C4-2B (cell line): ENCODE measurements around the gene SELENBP1.

Experiments
- H3K27ac ChIP-seq: fragments of 450-650 bp; 2 replicates; pipeline ENCODE4 v1.5.1; 2017
- CTCF ChIP-seq: fragments of 450-650 bp; conservative IDR thresholded peaks from 2 replicates; pipeline ENCODE4 v1.5.1; 2017; ENCODE audit warnings: mild to moderate bottlenecking
- ZFX ChIP-seq: fragments of 450-650 bp; IDR thresholded peaks from 2 replicates; pipeline ENCODE4 v1.6.1; 2017

SELENBP1 gene

GRCh38 chr1:151325646-151326429 is 46.7 kb downstream of the SELENBP1 start:
- TF ChIP-seq CTCF (no peak), ZFX (no peak)
- H3K27ac ChIP-seq, result no peak overlapping the region

GRCh38 chr1:151325231-151325630 is 47.3 kb downstream of the SELENBP1 start:
- no peak overlapping the region for H3K27ac ChIP-seq
- no peak for TF ChIP-seq CTCF
- TF ChIP-seq ZFX, result no peak

- no peak overlapping the region for H3K27ac ChIP-seq
- TF ChIP-seq CTCF (no peak), ZFX (no peak)
Measured at GRCh38 chr1:151324390-151324930, 48.0 kb downstream of the SELENBP1 start.

- no peak overlapping the region for H3K27ac ChIP-seq
- no peak for TF ChIP-seq ZFX
- TF ChIP-seq CTCF, result no peak
Measured at GRCh38 chr1:151318975-151319374, 53.5 kb downstream of the SELENBP1 start.

- TF ChIP-seq ZFX (no peak), CTCF (no peak)
- H3K27ac ChIP-seq, result no peak overlapping the region
Measured at GRCh38 chr1:151315565-151316235, 56.8 kb downstream of the SELENBP1 start.
